Colonic mucosa (tissue), 4 donors: Measurements from ENCODE around the gene MST1. TPM values are rescaled to one million over a fixed set of nuclear protein-coding genes. Genes with fewer than 3 reads are reported as not detected.

Experiments used
- DNase-seq: peaks from one replicate; pipeline ENCODE4 v3.0.0-alpha.2; 2020
- H3K27ac ChIP-seq: fragments of 200-600 bp; one replicate; pipeline ENCODE4 v1.8.0; 2021
- H3K27me3 ChIP-seq: fragments of 200-600 bp; one replicate; pipeline ENCODE4 v1.8.0; 2021
- H3K36me3 ChIP-seq: fragments of 200-600 bp; one replicate; pipeline ENCODE4 v1.8.0; 2021
- H3K4me1 ChIP-seq: fragments of 200-600 bp; one replicate; pipeline ENCODE4 v1.8.0; 2021; ENCODE audit warnings: mild to moderate bottlenecking
- H3K4me3 ChIP-seq: fragments of 200-600 bp; one replicate; pipeline ENCODE4 v1.8.0; 2021
- H3K9ac ChIP-seq, 2 donors: one replicate each; pipeline ENCODE4 v1.7.0; 2013; ENCODE audit warnings: control low read depth in 2 of 2, low read depth in 2 of 2, low read length in 2 of 2
- H3K9me3 ChIP-seq: fragments of 200-600 bp; one replicate; pipeline ENCODE4 v1.8.0; 2021
- CTCF ChIP-seq: fragments of 200-600 bp; IDR thresholded peaks from one replicate; pipeline ENCODE4 v1.8.0; 2022; ENCODE audit warnings: antibody characterized with exemption, mild to moderate bottlenecking
- intact Hi-C: fragments of 100-400 bp; cut with DNase I; formaldehyde crosslinking; loops from one replicate; pipeline ENCODE4 v1.14.1; 2022
- total RNA-seq, 2 donors: library from RNA; stranded (reverse); fragmentation: NEBNext Ultra II Directional in 1 of 2; extraction: Animal tissue kit (Norgen Biotek cat#: 25700) in 1 of 2; gene quantifications; one replicate each; pipeline ENCODE4 v1.2.1, GENCODE V29; 2021
- donor health status: healthy.
- donor health status: DM: no; HTN: no; CAD: no.
- donor health status: DM: no; HTN: no; CAD: no.

The MST1 gene
- total RNA-seq, 2 donors from 2014 or later: 27.7 to 49.9 TPM

- Histone ChIP-seq H3K9me3 (no peaks in the 10 kb centered on the region), H3K4me1 (no peaks in the 10 kb centered on the region), H3K9ac (no peak overlapping the region), H3K27me3 (no peaks in the 10 kb centered on the region), H3K27ac (no peak overlapping the region), H3K36me3 (no peaks in the 10 kb centered on the region), H3K4me3 (no peak overlapping the region)
- no peak for TF ChIP-seq CTCF
- intact Hi-C loops: no loop called here
- DNase-seq: no peak
Observed at GRCh38 chr3:49675912-49676311, 13.4 kb downstream of the MST1 start.

GRCh38 chr3:49674497-49674983, 14.7 kb downstream of the MST1 start:
- peak; percentile 35 for DNase-seq
- no peak for TF ChIP-seq CTCF
- Histone ChIP-seq H3K4me1 (no peaks in the 10 kb centered on the region), H3K9ac (peak overlapping the region; percentile 80 to 88), H3K36me3 (no peaks in the 10 kb centered on the region), H3K27me3 (no peaks in the 10 kb centered on the region), H3K27ac (peak overlapping the region; percentile 92), H3K4me3 (peak overlapping the region; percentile 97), H3K9me3 (no peaks in the 10 kb centered on the region)
- intact Hi-C loops: no loop called here

GRCh38 chr3:49673715-49674496, 15.4 kb downstream of the MST1 start, which contains the start of gene APEH:
Gene APEH (plus strand): TSS chr3:49674351. CDS start chr3:49674402, 51 bp downstream.
- intact Hi-C loops: no loop called here
- no peaks in the 10 kb centered on the region for H3K36me3 ChIP-seq
- H3K27ac ChIP-seq: peak within 1 kb of the TSS; percentile 92
- peak within 1 kb of the TSS; percentile 97 for H3K4me3 ChIP-seq
- no peaks in the 10 kb centered on the region for H3K4me1 ChIP-seq
- H3K9ac ChIP-seq: peak within 1 kb of the TSS; percentile 80 to 88
- no peaks in the 10 kb centered on the region for H3K9me3 ChIP-seq
- DNase-seq: peak; percentile 97
- TF ChIP-seq CTCF: no peak
- no peaks in the 10 kb centered on the region for H3K27me3 ChIP-seq

- no peaks in the 10 kb centered on the region for H3K36me3 ChIP-seq
- no peak for TF ChIP-seq CTCF
- H3K9ac ChIP-seq: peak overlapping the region; percentile 71 to 88
- H3K4me1 ChIP-seq: no peaks in the 10 kb centered on the region
- intact Hi-C loops: no loop called here
- peak overlapping the region; percentile 92 for H3K27ac ChIP-seq
- peak overlapping the region; percentile 97 for H3K4me3 ChIP-seq
- no peaks in the 10 kb centered on the region for H3K9me3 ChIP-seq
- H3K27me3 ChIP-seq: no peaks in the 10 kb centered on the region
- peak; percentile 37 for DNase-seq
Observed at GRCh38 chr3:49673121-49673714, 16.1 kb downstream of the MST1 start.

- no peaks in the 10 kb centered on the region for H3K4me1 ChIP-seq
- no peak overlapping the region for H3K9ac ChIP-seq
- no peaks in the 10 kb centered on the region for H3K36me3 ChIP-seq
- no peak overlapping the region for H3K4me3 ChIP-seq
- peak; percentile 81 for TF ChIP-seq CTCF
- intact Hi-C loops: loop anchor here (2.0 kb wide), 1 partner anchor 133 kb away; no protein-coding TSS in a partner anchor
- no peaks in the 10 kb centered on the region for H3K27me3 ChIP-seq
- no peak overlapping the region for H3K27ac ChIP-seq
- no peaks in the 10 kb centered on the region for H3K9me3 ChIP-seq
- DNase-seq: peak; percentile 72
Observed at GRCh38 chr3:49671291-49672288, 17.7 kb downstream of the MST1 start.
